ENCODE measurements around the gene DOK6.
"Not testable (repeated sequence)": the region's sequence is repeated elsewhere in the genome, so short reads cannot be mapped to it uniquely, and the experiment has no call there.

The DOK6 gene

DNA sequence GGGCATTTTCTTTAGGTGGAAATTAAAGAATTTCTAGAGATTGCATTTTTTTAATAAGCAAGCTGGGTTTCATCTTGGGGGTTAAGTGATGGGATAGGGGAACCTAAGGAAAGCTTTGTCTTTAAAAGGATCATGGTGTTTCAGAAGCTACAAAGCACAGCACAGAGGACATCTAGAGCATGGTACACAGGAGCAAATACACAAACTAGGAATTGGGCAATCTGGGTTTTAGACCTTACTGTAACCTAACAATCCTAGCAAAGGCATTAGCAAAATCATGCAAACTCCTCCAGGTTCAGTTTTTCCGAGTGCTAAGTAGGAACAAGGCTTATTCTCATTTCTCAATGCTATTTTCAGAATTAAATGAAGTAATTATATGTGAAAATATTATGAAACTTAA, 412.9 kb downstream of the DOK6 start:
- DNase-seq (ENCODE audit: low spot score): no peak

DNA sequence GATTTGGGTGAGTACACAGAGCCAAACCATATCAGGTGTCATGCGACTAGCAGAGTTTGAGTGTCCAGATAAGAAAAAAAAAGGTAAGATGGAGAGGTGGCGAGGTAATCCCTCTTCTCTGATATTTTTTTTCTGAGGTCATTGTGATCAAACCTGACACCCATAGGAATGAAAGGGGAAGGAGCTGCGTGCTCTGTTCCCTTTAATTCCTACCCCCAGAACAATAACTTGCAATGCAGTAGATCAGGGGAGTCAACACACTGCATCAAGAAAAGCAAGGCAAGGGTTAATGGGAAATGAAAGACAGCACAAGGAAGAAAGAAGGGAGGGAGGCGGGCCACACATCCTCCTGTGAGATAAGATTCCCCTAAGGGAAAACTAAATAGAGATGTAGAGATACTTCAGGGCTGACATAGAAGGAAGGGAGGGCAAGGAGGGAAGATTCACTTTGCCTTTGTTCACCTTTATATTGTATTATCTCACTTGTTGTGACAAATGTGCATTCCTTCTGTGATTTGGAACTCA, 414.2 kb downstream of the DOK6 start:
- DNase-seq (ENCODE audit: low spot score): no peak

DNA sequence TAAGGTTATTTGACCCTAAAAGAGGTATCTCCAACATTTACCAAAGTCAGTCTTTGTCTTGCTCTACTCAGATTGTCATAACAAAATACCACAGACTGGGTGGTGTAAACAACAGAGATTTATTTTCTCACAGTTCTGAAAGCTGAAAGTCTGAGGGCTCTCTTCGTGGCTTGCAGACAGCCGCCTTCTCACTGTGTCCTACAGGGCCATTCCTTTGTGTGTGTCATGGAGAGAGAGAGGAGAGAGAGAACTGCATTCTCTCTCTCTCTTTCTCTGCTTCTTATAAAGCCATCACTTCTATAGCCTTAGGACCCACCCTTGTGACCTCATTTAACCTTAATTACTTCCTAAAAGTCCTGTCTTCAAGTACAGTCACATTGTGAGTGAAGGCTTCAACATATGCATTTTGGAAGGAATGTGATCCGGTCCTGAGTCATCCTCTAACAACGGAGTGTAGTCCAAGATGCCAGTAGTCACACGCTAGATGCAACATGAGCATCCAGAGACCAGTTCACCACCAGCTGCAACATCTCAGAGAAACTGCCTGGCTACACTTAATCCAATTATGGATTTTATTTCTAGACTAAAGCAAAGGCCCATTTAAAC, 416.8 kb downstream of the DOK6 start:
- DNase-seq (ENCODE audit: low spot score): no peak

DNA sequence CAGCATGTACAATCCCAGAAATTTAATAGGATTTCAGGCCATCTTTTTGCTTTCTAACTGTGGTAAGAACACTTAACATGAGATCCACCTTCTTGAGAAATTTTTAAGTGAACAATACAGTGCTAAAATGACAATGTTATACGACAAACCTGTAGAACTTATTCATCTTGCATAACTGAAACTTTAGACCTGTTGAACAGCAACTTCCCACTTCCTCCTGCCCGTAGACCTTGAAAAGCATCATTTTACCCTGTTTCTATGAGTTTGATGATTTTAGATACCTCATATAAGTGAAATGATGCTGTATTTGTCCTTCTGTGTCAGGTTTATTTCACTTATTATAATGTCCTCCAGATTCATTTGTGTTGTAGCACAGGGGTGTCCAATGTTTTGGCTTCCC, 418.8 kb downstream of the DOK6 start:
- DNase-seq (ENCODE audit: low spot score): no peak

DNA sequence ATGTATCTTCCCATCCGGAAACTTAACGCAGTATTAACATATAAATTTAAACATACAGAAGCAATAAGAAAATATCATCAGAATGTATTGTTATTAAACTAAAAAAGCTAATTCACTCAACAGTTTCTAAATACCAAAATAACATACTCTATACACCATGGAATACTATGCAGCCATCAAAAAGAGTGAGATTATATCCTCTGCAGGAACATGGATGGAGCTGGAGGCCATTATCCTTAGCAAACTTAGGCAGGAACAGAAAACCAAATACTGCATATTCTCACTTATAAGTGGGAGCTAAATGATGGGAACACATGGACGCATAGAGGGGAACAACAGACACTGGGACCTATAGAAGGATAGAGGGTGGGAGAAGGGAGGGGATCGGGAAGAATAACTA, 419.9 kb downstream of the DOK6 start:
- no peak for DNase-seq (ENCODE audit: low spot score)

DNA sequence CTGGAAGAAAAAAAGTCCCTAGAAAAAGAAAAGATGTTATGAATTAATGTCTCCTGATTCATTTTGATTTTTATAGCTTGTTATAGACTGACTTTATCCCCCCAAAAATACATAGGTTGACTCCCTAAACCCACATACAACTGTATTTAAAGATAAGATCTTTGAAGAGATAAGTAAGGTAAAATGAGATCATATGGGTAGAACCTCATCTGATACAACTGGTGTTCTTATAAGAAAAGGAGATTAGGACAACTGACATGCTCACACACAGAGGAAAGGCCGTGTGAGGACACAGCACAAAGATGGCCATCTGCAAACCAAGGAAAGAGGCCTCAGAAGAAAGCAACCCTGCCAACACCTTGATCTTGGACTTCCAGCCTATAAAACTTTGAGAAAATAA, 429.5 kb downstream of the DOK6 start:
- DNase-seq (ENCODE audit: low spot score): no peak

DNA sequence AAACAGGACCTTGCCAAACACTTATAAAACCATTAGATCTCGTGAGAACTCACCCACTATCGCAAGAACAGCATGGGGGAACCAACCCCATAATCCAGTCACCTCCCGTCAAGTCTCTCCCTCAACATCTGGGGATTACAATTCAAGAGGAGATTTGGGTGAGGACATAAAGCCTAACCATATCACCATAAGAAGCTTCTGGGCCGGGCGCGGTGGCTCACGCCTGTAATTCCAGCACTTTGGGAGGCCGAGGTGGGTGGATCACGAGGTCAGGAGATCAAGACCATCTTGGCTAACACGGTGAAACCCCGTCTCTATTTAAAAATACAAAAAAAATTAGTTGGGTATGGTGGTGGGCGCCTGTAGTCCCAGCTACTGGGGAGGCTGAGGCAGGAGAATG, 434.3 kb downstream of the DOK6 start:
- not testable (repeated sequence) for DNase-seq (ENCODE audit: low spot score)

DNA sequence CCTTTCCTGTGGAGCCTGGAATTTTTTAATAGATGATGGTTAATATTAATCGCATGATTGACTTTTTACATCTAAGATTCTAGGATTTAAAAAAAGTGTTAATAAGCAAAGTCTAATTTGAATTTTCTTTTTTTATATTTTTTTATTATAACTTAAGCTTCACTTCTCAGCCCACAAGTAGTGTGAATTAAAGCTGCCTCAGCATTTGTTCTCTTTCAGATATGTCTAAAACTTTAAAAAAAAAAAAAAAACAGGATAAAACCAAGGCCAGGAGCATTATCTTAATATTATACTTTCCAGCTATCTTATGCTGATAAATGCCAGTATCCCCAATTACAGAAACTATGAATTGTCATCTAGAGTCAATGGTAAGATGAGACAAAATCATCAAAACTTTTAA, 437.3 kb downstream of the DOK6 start:
- DNase-seq (ENCODE audit: low spot score): no peak

DNA sequence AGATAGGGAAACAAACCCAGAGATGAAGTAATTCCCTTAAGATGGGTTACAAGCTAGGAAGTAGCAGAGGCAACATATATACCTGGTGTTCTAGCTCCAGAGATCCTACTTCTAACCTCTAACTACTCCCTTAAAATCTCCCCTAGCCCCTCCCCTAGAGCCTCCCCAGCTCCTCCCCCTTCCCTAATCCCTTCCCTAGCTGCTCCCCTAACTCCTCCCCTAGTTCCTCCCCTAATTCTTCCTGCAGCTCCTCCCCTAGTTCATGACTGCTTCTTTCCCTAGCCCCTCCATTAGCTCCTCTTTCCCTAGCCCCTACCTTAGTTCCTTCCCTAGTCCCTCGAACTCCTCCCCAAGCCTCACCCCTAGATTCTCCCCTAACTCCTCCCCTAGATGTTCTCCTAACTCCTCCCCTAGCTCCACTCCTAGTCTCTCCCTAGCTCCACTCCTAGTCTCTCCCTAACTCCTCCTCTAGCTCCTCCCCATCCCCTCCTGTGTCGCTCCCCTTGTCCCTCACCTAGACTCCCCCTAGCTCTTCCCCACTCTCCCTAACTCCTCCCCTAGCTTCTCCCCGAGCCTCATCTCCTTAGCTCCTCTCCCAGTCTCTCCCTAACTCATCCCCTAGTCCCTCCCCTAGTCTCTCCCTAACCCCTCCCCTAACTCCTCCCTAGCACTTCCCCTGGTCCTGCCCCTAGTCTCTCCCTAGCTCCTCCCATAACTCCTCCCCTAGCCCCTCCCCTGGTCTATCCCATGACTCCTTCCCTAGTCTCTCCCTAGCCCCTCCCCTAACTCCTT, 438.1 kb downstream of the DOK6 start:
- no peak for DNase-seq (ENCODE audit: low spot score)

DNA sequence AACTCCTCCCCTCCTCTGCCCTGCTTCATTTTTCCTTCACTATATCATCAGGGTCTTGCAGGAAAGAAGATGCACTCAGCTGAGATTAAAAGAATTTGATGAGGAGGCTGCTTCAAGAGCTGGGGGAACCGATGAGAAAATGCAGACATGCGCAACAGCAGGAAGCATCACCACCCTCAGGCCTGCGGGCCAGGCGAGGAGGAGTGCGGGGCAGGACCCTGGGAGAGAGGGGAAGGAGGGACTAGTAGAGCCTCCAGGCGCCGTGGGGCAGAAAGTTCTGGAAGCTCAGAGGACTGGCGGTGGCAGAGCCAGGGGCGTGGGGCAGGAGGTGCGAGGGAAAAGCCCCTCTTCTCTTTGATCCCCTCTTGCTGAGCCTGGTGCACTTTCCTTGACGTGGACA, 438.8 kb downstream of the DOK6 start:
- no peak for DNase-seq (ENCODE audit: low spot score)

DNA sequence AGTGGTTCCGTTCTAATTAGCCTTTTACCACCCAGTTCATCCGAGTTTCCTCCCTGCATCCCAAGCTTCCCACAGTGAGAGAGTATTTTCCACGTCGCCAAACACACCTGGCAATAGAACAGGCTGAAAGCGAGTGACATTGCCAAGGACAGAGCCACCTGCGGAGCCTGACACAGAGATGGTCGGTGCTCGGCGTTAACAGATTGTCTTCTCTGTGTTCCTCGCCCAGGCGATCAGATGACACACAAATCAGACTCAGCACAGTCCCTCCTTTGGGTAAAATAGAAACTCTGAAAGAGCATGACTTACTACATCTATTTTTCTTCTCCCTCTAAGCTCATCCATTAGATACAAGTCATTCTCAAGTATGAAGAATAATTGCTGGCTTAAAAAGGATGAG, 439.3 kb downstream of the DOK6 start:
- DNase-seq (ENCODE audit: low spot score): no peak

DNA sequence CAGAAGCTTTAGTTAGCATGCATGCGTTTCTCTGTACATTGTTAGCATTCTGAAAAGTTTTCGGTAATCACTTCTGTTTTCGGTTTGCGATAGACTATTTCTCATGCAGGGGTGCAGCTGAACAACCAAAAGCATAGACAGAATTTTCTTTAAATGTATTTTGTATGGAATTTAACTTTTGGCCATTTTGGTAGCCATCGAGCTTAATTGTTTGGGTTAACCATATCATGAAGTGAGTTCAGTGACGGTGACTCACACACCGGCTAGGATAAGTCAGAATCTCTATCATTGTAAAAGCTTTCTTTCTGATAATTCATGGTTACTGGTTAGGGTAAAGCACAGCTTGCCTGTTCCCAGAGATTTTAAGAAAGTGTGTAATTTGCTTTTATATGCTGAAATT, 439.8 kb downstream of the DOK6 start:
- DNase-seq (ENCODE audit: low spot score): no peak

DNA sequence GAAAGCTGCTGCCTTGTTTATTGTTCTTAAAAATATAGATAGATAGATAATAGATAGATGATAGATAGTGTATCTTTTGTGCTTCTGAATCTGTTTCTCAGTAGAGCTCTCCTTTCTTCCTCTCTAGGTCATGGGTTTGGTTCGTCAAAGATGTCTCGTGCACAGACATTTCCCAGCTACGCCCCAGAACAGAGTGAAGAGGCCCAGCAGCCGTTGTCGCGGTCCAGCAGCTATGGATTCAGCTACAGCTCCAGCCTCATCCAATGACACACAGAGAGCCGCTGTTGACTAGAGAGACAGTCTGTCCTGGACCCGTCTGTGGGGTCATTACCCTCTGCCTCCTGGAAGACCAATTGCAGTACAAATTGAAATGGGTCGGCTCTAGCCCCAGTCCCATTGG, 440.4 kb downstream of the DOK6 start:
- DNase-seq (ENCODE audit: low spot score): no peak

DNA sequence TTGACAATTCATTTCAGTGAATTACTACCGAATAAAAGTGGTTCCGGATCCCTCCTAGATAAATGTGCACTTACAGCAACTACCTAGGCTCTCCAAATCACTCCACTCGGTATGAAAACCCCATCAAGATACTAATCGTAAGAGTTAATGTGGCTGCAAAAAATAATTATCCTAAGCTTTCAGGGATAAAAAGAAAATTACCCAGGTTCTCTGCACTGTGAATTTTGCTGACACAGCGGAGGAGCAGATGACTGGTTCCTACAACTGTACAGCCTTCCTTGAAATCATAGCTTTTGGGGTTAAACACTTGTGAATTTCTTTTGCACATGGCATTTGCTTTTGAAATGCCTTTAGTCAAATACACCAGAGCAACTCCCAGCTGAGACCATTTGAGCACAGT, 442.3 kb downstream of the DOK6 start:
- no peak for DNase-seq (ENCODE audit: low spot score)

DNA sequence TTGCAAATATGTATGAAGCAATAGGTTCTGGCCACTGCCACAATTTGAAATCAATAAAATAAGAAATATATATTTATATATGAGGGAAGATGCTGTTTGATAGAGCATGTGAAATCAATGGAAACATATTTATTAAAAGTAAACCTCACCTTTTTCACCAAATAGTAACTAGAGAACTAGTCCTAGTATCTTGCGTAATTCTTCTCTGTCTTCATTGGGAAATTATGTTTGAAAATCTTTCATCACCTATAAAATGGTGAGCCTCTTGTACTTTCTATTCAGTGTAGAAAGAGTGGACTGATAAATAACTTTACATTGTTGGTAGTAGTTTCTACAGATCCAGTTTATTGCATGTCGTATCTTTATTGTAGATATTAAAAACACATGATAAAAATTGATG, 444.0 kb downstream of the DOK6 start:
- DNase-seq (ENCODE audit: low spot score): no peak

DNA sequence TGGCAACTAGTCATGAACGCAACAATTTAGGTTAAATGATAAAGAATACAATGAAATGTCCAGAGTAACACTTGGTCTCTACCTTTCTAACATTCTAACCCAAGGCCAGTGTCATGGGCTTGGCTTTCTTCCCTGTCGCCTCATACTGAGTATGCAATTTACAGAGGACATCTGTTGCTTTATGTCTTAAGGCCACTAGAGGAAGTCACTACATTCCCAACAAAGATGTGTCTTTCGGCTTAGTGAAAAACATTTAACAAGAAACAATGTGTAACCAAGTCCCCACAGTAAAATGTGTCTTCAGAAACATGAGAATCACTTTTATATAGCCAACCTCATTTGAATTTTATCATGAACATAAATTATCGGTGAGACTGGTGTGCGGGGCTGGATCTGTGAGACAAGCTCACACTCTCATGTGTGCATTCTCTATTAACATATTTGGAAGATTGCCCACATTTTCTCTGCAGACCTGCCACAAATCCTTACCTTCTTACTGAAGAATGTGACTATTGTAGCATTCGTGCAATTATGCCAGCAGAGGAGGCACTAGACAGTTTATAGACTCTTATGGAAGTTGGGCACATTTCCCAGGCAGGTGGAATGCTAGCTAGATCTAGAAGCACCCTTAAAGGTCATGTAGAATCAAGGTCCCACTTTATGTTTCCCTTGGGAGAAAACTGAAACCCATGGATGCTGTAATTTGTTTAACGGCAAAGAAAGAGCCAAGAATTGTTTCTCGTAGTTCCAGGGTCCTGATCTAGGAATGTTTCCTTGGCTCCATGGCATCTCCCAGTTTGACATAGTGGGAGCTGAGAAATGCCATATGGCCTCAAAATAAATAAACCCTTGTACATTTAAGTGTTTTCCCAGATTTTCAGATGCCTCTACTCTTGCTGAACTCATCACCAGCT, 445.2 kb downstream of the DOK6 start:
- no peak for DNase-seq (ENCODE audit: low spot score)

DNA sequence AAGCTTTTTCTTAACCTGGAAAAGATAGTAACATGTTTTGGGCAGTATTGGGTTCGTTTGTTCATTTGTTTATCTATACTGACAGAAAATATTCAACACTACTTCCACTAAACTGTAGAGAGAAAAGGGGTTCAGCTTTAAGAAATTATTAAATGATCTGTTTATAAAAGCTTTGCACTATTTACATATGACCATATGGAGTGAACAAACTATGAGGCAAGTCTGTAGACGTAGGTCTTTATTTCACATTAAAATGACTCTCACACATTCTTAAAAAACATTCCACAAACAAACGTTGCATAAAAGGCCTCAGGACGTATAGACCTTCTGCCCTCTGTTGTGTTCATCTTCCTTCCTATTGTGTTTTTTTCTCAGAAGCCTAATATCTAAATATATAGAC, 452.4 kb downstream of the DOK6 start:
- DNase-seq (ENCODE audit: low spot score): no peak

DNA sequence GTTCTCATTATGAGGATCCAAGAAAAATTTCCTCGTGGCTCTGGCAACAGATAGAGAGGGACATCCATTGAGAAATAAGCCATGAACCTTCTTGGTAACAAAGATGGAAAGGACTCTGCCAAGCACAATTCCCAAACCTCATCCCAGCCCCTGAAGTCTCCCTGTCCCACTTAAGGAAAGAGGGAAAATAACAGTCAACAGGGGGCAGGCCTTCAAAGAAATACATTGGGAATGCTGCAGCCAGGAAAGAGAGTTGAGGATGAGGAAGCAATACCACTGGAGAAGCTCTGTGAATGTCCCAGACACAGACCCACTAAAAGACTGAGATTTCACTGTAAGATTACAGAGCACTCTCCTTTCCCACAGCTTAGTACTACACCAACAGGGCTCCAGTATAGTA, 453.8 kb downstream of the DOK6 start:
- no peak for DNase-seq (ENCODE audit: low spot score)

DNA sequence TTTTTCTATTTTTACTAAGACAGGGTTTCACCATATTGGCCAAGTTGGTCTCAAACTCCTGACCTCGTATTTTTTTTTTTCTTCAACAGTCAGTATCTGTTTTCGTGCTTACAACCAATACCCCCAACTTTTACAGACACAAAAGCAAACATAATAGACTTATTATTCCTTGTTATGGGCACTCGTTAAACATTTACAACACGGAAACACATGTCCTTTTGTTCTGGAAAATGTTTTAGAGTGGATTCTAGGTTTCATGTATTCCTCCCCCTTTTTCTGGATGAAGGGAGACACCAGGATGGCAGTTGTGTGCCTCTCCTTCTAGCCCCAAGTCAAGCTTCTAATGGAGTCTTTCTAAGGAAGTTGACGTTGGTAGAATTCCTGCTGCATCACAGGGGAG, 458.2 kb downstream of the DOK6 start:
- DNase-seq (ENCODE audit: low spot score): no peak

DNA sequence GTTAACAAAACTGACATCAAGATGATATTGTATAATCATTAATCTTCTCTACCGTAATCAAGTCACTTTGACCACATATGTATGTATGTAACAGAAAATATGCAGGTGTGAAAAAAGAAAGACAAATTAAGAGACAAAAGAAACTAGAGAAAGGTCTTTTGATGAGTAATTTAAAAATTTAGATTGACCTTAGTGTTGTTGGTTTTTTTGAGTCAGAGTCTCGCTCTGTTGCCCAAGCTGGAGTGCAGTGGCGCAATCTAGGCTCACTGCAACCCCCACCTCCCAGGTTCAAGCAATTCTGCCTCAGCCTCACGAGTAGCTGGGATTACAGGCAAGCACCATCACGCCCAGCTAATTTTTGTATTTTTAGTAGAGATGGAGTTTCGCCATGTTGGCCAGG, 464.1 kb downstream of the DOK6 start:
- DNase-seq (ENCODE audit: low spot score): not testable (repeated sequence)

DNA sequence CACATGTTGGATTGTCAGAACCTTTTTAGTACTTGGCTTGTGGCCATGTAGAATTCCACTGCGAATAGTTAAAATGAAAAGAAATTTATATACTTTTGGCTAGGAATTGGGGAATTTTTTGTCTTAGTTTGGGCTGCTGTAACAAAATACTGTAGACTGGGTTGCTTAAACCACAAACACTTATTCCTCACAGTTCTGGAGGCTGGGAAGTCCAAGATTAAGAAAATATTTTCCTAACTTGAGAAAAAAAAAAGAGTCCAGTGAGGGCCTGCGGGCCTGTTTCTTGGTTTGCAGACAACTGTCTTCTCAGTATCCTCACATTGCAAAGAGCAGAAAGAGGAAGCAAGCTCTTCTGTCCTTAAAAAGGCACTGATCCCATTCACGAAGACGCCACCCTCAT, 465.1 kb downstream of the DOK6 start:
- DNase-seq (ENCODE audit: low spot score): no peak

DNA sequence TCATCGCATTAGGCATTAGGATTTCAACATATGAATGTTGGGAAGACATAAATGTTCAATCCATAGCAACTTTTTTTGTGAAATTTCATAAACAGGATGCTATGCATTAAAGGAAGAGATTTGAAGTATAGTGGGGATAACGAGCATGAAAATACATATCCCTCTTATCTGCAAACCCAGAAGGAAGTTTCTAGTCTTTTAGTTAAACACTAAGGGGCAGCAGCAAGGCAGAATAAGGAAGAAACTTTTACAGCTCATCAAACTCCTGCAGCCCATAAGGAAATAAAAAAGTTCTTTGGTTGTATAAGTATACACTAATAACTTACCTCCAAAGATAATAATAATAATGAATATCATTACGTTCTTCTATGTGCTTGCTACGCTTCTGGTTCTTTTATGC, 465.5 kb downstream of the DOK6 start:
- no peak for DNase-seq (ENCODE audit: low spot score)

DNA sequence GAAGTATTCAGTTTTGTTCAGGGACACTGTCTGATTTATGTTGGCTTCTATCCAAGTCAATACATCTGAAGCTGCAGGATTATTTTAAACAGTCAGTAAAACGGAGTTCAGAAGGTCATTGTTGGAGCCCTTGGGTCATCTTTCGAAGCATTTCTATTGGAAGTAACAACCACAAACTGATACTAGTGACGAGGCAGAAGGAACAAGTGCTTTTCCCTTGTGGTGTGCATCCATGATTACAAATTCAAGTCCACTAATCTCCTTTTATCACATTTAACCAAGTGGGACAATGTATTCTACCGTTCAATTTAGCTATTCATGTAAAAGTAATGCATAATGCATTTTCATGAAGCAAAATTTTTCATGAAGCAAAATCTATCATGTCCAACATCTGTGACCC, 470.0 kb downstream of the DOK6 start:
- no peak for DNase-seq (ENCODE audit: low spot score)
